PC-9 (cell line): ENCODE results near the gene ZNF606.

Experiments
- EZH2 ChIP-seq: fragments of 200-600 bp; sonication (generic); IDR thresholded peaks from 2 replicates; pipeline ENCODE4 v1.8.0; 2017; ENCODE audit warnings: antibody characterized with exemption, low read depth
- TF ChIP-seq, protein P1 (sequence below): fragments of 200-600 bp; sonication (generic); conservative IDR thresholded peaks from 2 replicates; pipeline ENCODE4 v1.6.1; 2017; ENCODE audit warnings: mixed run types, antibody characterized with exemption, mild to moderate bottlenecking, moderate library complexity

DNA sequence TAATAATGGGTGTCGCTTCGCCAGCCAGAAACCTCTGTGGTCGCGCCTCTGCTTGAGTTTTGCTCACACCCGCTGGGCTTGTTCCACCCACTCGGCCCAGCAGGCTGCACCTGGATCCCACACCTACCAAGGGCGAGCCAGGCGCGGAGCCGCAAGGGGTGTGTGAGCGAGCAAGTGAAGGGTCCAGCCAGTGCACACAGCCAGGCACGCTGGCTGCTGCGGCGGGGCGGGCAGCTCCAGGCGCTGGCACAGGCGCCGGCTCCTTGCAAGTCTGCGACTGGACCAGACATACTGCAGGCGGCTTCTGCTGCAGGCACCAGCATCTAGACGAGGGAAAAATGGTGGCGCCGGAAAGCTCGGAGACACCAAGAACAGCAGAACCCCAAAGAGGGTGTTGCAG, 53.3 kb downstream of the ZNF606 start:
- TF ChIP-seq, protein P1, sequence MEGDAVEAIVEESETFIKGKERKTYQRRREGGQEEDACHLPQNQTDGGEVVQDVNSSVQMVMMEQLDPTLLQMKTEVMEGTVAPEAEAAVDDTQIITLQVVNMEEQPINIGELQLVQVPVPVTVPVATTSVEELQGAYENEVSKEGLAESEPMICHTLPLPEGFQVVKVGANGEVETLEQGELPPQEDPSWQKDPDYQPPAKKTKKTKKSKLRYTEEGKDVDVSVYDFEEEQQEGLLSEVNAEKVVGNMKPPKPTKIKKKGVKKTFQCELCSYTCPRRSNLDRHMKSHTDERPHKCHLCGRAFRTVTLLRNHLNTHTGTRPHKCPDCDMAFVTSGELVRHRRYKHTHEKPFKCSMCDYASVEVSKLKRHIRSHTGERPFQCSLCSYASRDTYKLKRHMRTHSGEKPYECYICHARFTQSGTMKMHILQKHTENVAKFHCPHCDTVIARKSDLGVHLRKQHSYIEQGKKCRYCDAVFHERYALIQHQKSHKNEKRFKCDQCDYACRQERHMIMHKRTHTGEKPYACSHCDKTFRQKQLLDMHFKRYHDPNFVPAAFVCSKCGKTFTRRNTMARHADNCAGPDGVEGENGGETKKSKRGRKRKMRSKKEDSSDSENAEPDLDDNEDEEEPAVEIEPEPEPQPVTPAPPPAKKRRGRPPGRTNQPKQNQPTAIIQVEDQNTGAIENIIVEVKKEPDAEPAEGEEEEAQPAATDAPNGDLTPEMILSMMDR, result no peak
- TF ChIP-seq EZH2, result no peak
